NCI-H69 (cell line): ENCODE results near the gene KRT75.
"Not testable (repeated sequence)": the region's sequence is repeated elsewhere in the genome, so short reads cannot be mapped to it uniquely, and the experiment has no call there.

Source experiments
- DNase-seq: peaks from one replicate; lab custom pipeline; 2025; lab: John Stamatoyannopoulos, UW

KRT75 gene

DNA sequence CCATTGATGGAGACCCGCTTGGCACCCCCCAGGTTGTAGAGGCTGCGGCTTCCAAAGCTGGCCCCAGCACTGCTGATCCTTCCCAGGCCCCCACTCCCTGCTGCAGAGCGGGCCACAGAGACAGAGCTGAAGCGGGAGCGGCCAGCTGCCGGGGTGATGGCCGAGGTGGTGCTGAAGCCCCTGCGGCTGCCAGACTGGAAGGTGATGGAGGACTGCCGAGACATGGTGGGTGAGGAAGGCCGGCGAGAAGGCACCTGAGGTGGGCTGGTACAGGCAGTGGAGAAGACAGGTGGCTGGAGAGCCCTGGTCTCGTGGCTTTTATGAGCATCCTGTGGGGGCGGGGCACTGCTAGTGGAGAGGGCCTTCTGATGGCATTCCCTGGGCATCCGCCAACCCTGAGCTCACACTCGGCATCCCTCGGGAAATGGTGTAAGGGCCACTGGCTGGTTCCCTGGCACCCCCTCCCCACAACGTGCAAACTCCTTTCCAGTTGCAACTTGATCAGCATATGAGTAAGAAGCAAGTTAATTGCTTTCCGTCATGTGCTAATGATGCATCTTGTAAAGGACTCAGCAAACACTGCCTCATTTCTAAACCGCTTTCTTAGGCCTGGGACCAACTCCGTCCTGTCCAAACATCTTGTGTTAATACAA lies at the start of gene KRT75:
TSS of gene KRT75 (minus strand) at position 291 of the 653 bp plus-strand sequence. CDS start at position 224, 67 bp downstream.
- DNase-seq = peak; percentile 47

GRCh38 chr12:52480073-52480472 lies 45.9 kb upstream of the KRT75 start:
- no peak for DNase-seq

DNA sequence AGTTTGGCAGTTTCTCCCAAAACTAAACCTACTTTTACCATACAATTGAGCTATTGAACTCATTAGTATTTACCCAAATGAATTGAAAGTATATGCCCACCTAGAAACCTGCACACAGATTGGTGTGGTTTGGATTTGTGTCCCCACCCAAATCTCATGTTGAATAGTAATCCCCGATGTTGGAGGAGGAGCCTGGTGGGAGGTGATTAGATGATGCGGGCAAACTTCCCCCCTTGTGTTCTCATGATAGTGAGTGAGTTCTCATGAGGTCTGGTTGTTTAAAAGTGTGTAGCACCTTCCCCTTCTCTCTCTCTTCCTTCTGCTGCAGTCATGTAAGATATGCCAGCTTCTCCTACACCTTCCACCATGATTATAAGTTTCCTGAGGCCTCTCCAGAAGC lies 43.5 kb upstream of the KRT75 start:
- no peak for DNase-seq

GRCh38 chr12:52474212-52474611 lies 40.0 kb upstream of the KRT75 start:
- DNase-seq = no peak

DNA sequence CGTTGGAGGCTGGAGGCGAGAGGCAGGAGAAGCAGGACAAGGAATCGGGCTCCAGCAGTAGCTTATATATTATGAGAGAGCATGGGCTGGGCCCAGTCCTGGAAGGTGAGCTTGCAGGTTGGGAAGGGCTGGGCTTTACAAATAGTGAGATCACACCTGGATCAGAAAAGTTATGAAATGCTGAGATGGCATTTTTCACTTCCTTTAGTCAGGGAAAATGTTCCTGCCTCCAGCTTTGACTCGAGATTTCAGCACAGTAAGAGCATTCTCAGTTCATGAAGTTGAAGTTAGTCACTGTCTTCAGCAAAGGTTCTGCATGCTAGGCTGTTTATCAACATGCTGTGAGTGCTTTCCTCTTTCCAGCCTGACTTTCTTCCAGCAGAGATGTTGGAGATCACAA lies 39.6 kb upstream of the KRT75 start, which contains the start of gene KRT6C:
TSS of gene KRT6C (minus strand) at position 38 of the 400 bp plus-strand sequence. CDS start 68 bp downstream, outside the sequence.
- no peak for DNase-seq

DNA sequence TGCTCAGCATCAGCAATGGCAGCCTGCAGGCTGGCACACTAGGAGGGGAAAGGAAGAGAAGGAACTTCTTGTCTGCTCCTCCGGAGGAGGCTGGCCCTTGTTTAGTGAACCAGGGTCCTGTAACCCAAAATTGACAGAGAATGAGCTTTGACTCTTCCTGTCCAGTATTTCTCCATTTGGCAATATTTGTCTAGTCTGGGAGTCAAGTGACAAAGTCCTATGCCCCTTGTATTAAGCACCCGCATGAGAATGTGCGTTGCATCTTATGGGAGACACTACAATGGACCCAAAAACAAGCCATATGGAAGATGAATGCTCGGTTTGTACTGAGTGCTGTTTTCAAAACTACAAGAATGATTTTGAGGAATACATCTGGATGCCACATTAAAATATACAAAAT lies 35.7 kb upstream of the KRT75 start:
- DNase-seq = no peak

DNA sequence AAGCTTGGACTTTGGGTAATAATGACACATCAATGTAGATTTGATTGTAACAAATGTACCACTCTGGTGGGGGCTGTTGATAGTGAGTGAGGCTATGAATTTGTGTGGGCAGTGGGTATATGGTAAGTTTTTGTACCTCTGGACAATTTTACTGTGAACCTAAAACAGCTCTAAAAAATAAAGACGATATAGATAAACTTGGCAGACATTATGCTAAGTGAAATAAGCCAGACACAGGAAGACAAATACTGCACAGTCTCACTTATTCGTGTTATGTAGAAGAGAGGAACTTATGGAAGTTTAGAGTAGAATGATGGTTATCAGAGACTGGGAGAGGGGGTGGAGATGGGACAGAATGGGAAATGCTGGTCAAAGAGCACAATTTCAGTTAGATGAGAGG lies 30.7 kb upstream of the KRT75 start:
- DNase-seq = no peak

DNA sequence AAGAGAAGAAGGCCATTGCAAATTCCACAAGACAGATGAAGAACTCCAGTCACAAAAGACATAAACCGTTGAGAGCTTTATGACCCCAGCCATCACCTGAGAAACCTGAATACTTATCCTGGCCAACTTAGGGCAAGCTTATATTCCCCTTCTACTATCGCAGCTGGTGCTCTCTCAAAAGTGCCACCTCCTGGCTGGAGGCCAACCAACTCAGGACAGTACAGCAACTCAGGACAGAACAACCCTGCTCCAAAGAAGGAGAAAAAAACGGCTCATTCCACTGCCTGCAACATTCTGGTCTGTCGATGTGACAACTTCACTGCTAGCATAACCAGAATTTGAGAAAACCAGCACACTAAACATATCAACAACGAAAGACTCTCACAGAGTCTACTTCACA lies 27.5 kb upstream of the KRT75 start:
- no peak for DNase-seq

GRCh38 chr12:52458861-52459260 lies 24.7 kb upstream of the KRT75 start:
- DNase-seq = no peak

GRCh38 chr12:52455821-52456220 lies 21.6 kb upstream of the KRT75 start:
- DNase-seq = no peak

- no peak for DNase-seq
These were observed 20.4 kb upstream of the KRT75 start for GRCh38 chr12:52454411-52455201.

- no peak for DNase-seq
These were observed 17.9 kb upstream of the KRT75 start, which contains the start of gene KRT6B for GRCh38 chr12:52452101-52452500. TSS of gene KRT6B (minus strand) at chr12:52452146. CDS start at chr12:52452078, 68 bp downstream.

DNA sequence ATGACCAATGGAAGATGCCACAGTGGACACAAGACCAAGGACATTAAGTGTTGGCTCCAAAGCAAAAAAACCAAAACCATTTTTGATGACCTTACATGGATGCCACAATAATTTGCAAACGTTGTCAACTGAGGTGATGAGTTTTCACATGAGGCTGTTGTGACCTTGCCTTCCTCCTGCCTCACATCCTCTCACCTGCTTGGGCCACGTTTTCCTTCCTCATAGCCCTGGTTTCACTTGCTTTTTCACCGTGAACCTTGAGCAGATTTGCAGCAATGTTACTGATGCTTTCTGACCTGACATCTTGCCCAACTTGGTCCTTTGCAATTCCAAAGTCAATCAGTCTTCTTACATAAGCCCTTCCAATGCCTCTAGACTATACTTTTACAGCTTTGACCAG lies 14.1 kb upstream of the KRT75 start:
- DNase-seq = no peak

DNA sequence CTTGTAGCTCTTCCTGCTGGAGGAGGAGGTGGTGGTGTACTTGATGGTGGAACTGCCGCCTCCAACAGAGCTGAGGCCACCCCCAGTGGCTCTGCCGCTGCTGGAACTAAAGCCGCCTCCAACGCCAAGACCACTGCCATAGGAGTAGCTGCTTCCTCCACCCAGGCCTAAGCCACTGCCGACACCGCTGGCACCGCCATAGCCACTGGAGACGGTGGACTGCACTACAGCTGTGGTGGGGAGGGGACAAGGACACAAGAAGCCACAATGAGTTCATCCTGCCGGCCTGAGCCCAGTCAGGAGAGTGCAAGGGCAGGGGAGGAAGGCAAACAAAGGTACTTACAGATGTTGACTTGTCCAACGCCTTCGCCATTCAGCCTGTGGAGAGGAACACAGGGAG lies 13.0 kb upstream of the KRT75 start:
- not testable (repeated sequence) for DNase-seq

DNA sequence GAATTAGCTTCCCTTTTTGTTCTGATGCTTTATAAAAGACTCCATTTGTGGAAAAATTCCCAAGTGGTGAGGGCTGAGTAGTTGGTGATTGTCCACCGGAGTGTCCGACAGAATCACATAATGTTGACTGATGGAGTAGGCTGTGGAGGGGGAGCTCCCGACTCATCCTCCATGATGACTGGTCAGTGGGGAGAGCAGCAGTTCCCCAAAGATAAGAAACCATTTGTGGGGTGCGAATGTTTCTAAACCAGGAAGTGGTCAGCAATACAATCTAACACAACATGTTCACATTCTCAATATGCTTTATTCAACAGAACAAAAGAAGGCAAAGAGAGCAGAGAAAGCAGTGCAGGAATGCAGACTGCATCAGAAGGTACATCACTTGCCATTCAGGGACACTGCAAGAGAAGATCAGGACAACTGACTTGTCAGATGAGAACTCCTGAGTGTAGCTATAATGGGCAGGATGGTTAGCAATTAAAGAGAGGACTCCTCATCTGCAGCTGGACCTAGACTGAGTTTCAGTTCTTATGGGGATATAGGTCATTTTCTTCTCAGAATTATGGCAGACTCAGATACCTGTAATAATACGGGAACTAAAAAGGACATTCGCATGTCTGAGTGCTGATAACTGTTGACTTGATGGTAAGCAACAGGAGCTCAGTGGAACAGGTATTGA lies 12.3 kb upstream of the KRT75 start:
- DNase-seq = no peak

- DNase-seq = no peak
These were observed 11.7 kb upstream of the KRT75 start for GRCh38 chr12:52445876-52446275.

DNA sequence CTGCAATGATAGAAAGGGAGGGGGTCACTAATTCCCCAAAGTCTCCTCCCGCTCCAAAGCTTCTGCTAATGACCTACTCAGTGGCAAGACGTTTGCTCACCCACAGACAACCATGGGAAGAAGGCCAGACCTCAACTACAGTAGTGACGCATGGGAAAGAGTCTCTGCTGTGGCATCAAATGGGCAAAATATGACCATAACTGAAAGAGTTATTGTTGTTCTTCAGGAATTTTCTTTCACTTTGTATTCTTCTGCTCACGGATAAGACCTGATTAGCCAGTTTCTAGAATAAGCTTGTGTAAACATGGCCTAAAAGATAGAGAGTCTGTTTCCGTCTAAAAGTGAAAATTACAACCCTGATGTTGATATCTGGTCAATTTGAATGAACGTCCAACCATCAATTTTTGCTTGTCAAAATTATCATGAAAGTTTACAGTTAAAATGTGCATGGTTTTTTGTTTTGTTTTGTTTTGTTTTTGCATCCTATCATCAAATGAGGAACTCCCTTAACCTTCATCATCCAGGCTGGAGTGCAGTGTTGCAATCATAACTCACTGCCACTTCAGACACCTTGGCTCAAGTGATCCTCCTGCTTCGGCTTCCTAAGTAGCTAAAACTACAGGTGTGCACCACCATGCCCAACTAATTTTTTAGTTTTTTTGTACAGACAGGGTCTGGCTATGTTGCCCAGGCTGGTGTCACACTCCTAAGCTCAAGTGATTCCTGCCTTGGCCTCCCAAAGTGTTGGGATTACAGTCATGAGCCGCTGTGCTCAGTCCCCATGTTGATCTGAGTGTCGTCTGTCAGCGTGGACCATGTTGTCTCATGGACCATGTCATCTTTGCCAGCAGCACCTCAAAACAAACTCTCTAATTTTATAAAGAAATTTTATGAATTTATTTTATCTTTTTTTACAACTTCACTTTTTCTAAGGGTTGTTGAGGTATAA lies 10.8 kb upstream of the KRT75 start:
- DNase-seq = no peak

DNA sequence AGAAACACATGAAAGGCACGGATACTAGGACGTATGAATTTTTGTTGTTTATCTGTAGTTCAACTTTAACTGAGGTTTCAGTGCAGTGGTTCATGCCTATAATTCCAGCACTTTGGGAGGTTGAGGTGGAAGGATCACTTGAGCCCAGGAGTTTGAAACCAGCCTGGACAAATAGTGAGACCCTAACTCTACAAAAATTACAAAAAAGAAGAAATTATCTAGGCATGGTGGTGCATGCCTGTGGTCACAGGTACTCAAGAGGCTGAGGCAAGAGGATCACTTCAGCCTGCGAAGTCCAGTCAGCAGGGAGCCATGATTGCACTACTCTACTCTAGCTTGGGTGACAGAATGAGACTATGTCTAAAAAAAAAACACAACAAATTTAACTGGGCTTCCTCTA lies 9.8 kb upstream of the KRT75 start:
- no peak for DNase-seq

- peak; percentile 47 for DNase-seq
These were observed 8.5 kb upstream of the KRT75 start for GRCh38 chr12:52442600-52443061.

DNA sequence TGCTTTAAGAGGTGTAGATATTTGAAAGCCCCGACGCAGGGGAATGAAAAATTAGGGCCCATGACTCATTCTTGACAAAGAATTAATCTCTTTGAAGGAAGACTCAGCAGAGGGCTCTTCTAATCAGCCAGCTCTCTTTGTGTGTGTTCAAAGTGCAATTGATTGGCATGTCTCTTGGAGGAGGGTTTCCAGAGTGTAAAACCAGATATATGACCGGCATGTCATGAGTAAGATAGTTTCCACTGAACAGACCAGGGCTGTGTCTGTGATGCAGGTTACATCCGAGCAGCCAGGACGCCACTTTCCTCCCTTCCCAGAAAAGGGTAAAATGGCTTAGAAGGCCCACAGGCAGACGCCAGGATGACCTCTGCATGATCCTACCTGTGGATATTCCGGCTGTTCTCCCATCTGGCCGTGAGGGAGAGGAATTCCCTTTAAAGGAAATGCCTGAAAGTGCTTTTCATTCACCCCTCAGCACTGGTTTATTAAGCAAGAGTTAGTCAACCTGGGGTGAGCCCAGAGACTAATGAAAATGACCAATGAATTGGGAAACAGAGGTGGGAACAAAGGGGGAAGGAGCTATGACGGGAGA lies 7.2 kb upstream of the KRT75 start:
- DNase-seq = peak; percentile 37

GRCh38 chr12:52440821-52441319 lies 6.7 kb upstream of the KRT75 start:
- DNase-seq = no peak
